Measurements from ENCODE around the gene AGPAT3.

Gene AGPAT3

GRCh38 chr21:43916076-43916475, 51.1 kb downstream of the AGPAT3 start:
- no peak overlapping the region for H3K4me3 ChIP-seq (ENCODE audit: low read depth, low read length)
- no peaks in the 10 kb centered on the region for H3K27me3 ChIP-seq (ENCODE audit: control insufficient read depth, insufficient read depth, low read length)
- H3K4me1 ChIP-seq (ENCODE audit: control insufficient read depth, insufficient read depth, low read length), result peaks cover 3% of the 10 kb centered on the region
- H3K36me3 ChIP-seq (ENCODE audit: control insufficient read depth, insufficient read depth, low read length), result no peaks in the 10 kb centered on the region
- H3K9me3 ChIP-seq (ENCODE audit: control insufficient read depth, insufficient read depth, low read length), result no peaks in the 10 kb centered on the region
- no peak overlapping the region for H3K9ac ChIP-seq (ENCODE audit: low read depth, low read length)

GRCh38 chr21:43916691-43917514, 51.9 kb downstream of the AGPAT3 start:
- no peak overlapping the region for H3K4me3 ChIP-seq (ENCODE audit: low read depth, low read length)
- peaks cover 3% of the 10 kb centered on the region for H3K4me1 ChIP-seq (ENCODE audit: control insufficient read depth, insufficient read depth, low read length)
- no peak overlapping the region for H3K9ac ChIP-seq (ENCODE audit: low read depth, low read length)

GRCh38 chr21:43917515-43918384, 52.7 kb downstream of the AGPAT3 start:
- Histone ChIP-seq H3K4me3 (ENCODE audit: low read depth, low read length) (no peak overlapping the region), H3K9ac (ENCODE audit: low read depth, low read length) (no peak overlapping the region), H3K4me1 (ENCODE audit: control insufficient read depth, insufficient read depth, low read length) (peaks cover 3% of the 10 kb centered on the region), H3K36me3 (ENCODE audit: control insufficient read depth, insufficient read depth, low read length) (no peaks in the 10 kb centered on the region), H3K9me3 (ENCODE audit: control insufficient read depth, insufficient read depth, low read length) (no peaks in the 10 kb centered on the region), H3K27me3 (ENCODE audit: control insufficient read depth, insufficient read depth, low read length) (no peaks in the 10 kb centered on the region)

More at GRCh38 chr21:43916691-43917514, 51.9 kb downstream of the AGPAT3 start:
- Histone ChIP-seq H3K9me3 (ENCODE audit: control insufficient read depth, insufficient read depth, low read length) (no peaks in the 10 kb centered on the region), H3K27me3 (ENCODE audit: control insufficient read depth, insufficient read depth, low read length) (no peaks in the 10 kb centered on the region), H3K36me3 (ENCODE audit: control insufficient read depth, insufficient read depth, low read length) (no peaks in the 10 kb centered on the region)

- H3K36me3 ChIP-seq (ENCODE audit: control insufficient read depth, insufficient read depth, low read length), result no peaks in the 10 kb centered on the region
- H3K9me3 ChIP-seq (ENCODE audit: control insufficient read depth, insufficient read depth, low read length), result no peaks in the 10 kb centered on the region
- no peak overlapping the region for H3K4me3 ChIP-seq (ENCODE audit: low read depth, low read length)
- no peak overlapping the region for H3K9ac ChIP-seq (ENCODE audit: low read depth, low read length)
- no peaks in the 10 kb centered on the region for H3K27me3 ChIP-seq (ENCODE audit: control insufficient read depth, insufficient read depth, low read length)
- H3K4me1 ChIP-seq (ENCODE audit: control insufficient read depth, insufficient read depth, low read length), result peaks cover 3% of the 10 kb centered on the region
Observed at GRCh38 chr21:43918385-43918947, 53.4 kb downstream of the AGPAT3 start.

- H3K36me3 ChIP-seq (ENCODE audit: control insufficient read depth, insufficient read depth, low read length), result no peaks in the 10 kb centered on the region
- no peak overlapping the region for H3K4me3 ChIP-seq (ENCODE audit: low read depth, low read length)
- no peaks in the 10 kb centered on the region for H3K9me3 ChIP-seq (ENCODE audit: control insufficient read depth, insufficient read depth, low read length)
- H3K9ac ChIP-seq (ENCODE audit: low read depth, low read length), result no peak overlapping the region
- peaks cover 3% of the 10 kb centered on the region for H3K4me1 ChIP-seq (ENCODE audit: control insufficient read depth, insufficient read depth, low read length)
- H3K27me3 ChIP-seq (ENCODE audit: control insufficient read depth, insufficient read depth, low read length), result no peaks in the 10 kb centered on the region
Observed at GRCh38 chr21:43919283-43919682, 54.3 kb downstream of the AGPAT3 start.

- no peaks in the 10 kb centered on the region for H3K27me3 ChIP-seq (ENCODE audit: control insufficient read depth, insufficient read depth, low read length)
- H3K9ac ChIP-seq (ENCODE audit: low read depth, low read length), result no peak overlapping the region
- no peaks in the 10 kb centered on the region for H3K9me3 ChIP-seq (ENCODE audit: control insufficient read depth, insufficient read depth, low read length)
- no peak overlapping the region for H3K4me3 ChIP-seq (ENCODE audit: low read depth, low read length)
- peaks cover 3% of the 10 kb centered on the region for H3K4me1 ChIP-seq (ENCODE audit: control insufficient read depth, insufficient read depth, low read length)
- no peaks in the 10 kb centered on the region for H3K36me3 ChIP-seq (ENCODE audit: control insufficient read depth, insufficient read depth, low read length)
Observed at GRCh38 chr21:43919871-43920801, 55.1 kb downstream of the AGPAT3 start.

DNA sequence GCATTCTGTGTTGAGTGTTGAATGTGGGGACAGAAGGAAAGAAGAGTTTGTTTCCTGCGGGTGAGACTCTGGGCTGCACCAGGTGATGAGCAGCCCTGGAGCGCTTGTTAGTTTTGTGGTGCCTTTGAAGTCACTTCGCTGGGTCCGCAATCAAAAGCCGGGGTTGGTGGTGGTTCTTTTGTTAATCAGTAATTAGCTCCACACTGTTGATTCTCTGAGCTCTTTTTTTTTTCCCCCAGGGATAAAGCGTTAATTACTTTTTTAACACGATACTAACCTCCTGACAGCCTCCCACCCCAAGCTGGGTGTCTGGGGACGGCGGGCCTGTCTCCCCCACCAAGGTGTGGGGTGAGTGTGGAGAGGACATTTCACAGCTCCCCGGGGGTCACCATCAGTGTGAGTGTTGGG, 56.6 kb downstream of the AGPAT3 start:
- no peak overlapping the region for H3K9ac ChIP-seq (ENCODE audit: low read depth, low read length)
- no peaks in the 10 kb centered on the region for H3K36me3 ChIP-seq (ENCODE audit: control insufficient read depth, insufficient read depth, low read length)
- no peaks in the 10 kb centered on the region for H3K9me3 ChIP-seq (ENCODE audit: control insufficient read depth, insufficient read depth, low read length)
- no peaks in the 10 kb centered on the region for H3K27me3 ChIP-seq (ENCODE audit: control insufficient read depth, insufficient read depth, low read length)
- no peak overlapping the region for H3K4me3 ChIP-seq (ENCODE audit: low read depth, low read length)
- H3K4me1 ChIP-seq (ENCODE audit: control insufficient read depth, insufficient read depth, low read length), result peaks cover 3% of the 10 kb centered on the region

DNA sequence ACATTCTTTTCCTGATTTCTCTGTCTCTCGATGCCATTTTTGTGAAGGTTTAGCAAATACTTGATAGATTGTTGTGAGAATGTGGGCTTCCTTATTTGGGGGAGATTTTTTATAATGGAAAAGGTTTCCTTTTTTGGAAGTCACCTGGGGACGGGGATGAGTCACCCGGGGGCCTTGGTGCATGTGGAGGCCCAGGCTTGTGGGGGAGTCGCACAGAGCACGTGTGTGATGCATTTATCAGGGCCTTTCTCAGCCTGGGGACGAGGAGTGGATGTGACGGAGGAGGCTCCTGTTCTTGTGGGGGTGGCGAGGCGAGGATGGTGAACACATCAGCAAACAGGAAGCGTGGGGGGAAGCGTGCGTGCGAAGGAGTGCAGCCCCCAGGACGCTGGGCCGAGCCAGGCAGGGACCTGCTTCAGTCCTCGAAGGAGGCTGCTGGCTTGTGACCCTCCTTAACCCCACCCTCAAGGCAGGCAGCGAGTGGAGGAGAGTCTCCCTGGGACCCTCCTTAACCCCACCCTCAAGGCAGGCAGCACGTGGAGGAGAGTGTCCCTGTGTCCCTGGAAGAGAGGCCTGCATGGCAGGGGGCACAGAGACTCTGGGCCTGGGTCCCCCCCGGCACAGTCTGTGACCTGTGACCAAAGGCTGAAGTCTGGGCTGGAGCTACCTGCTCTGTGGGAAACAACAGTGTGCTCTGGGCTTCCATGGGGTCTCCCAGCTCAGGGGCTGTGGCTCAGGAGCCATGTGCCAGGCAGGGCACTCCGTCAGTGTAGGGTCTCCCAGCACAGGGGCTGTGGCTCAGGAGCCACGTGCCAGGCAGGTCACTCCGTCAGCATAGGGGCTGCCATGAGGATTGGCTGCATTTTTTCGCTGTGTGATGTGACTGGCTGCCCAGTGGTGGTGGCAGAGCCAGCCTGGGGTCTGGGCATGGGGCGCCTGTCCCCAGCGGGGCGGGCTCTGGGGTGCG, 57.2 kb downstream of the AGPAT3 start:
- no peaks in the 10 kb centered on the region for H3K27me3 ChIP-seq (ENCODE audit: control insufficient read depth, insufficient read depth, low read length)
- H3K4me1 ChIP-seq (ENCODE audit: control insufficient read depth, insufficient read depth, low read length), result peaks cover 3% of the 10 kb centered on the region
- H3K9me3 ChIP-seq (ENCODE audit: control insufficient read depth, insufficient read depth, low read length), result no peaks in the 10 kb centered on the region
- no peak overlapping the region for H3K9ac ChIP-seq (ENCODE audit: low read depth, low read length)
- no peak overlapping the region for H3K4me3 ChIP-seq (ENCODE audit: low read depth, low read length)
- no peaks in the 10 kb centered on the region for H3K36me3 ChIP-seq (ENCODE audit: control insufficient read depth, insufficient read depth, low read length)

DNA sequence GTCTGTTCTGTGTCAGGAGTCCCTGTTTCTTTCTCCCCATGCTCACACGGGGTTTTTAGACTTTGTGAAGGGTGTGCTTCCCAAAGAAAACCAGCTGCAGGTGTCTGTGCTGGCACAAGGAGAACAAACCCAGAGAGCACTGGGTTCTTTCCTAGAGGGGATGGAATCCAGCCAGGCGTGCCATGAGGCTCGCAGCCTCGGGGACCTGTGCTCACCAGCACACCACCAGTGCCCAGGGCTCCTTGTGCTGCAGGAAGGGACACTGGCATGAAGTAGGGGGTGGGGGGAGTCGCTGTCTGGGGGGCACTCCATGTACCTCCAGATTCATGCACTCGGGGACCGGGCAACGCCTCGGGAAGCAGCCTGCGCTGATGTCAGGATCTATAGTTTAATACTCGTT, 57.9 kb downstream of the AGPAT3 start:
- Histone ChIP-seq H3K27me3 (ENCODE audit: control insufficient read depth, insufficient read depth, low read length) (no peaks in the 10 kb centered on the region), H3K9ac (ENCODE audit: low read depth, low read length) (no peak overlapping the region), H3K4me1 (ENCODE audit: control insufficient read depth, insufficient read depth, low read length) (peaks cover 3% of the 10 kb centered on the region), H3K36me3 (ENCODE audit: control insufficient read depth, insufficient read depth, low read length) (no peaks in the 10 kb centered on the region), H3K4me3 (ENCODE audit: low read depth, low read length) (no peak overlapping the region), H3K9me3 (ENCODE audit: control insufficient read depth, insufficient read depth, low read length) (no peaks in the 10 kb centered on the region)

DNA sequence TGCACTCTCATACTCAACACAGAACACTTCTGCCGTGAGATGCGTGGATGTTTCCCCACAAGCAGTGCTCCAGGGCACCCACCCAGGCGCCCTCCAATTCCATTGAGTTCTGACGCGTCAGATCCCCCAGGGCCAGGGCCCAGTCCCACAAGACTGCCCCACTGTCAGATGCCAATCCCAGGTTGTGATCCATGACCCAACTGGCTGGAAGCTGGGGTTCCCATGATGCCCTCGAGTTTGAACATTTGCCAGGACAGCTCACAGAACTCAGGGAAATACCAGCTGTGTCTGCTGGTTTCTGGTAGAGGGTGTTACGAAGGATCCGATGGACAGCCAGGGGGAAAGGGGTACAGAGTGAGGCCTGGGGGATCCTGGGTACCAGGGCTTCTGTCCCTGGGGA, 58.4 kb downstream of the AGPAT3 start:
- Histone ChIP-seq H3K27me3 (ENCODE audit: control insufficient read depth, insufficient read depth, low read length) (no peaks in the 10 kb centered on the region), H3K4me1 (ENCODE audit: control insufficient read depth, insufficient read depth, low read length) (peaks cover 3% of the 10 kb centered on the region), H3K9ac (ENCODE audit: low read depth, low read length) (no peak overlapping the region), H3K9me3 (ENCODE audit: control insufficient read depth, insufficient read depth, low read length) (no peaks in the 10 kb centered on the region), H3K36me3 (ENCODE audit: control insufficient read depth, insufficient read depth, low read length) (no peaks in the 10 kb centered on the region), H3K4me3 (ENCODE audit: low read depth, low read length) (no peak overlapping the region)

Data from iPS-15b (cell line).